ENCODE measurements around the gene ARHGEF10L.

- no peak for TF ChIP-seq CTCF (IDR thresholded peaks at IDR 0.05)
- TF ChIP-seq EP300 (IDR thresholded peaks at IDR 0.05): no peak
- no peak for TF ChIP-seq POLR2A (IDR thresholded peaks at IDR 0.05)
- TF ChIP-seq POLR2AphosphoS5 (IDR thresholded peaks at IDR 0.05): no peak
Observed at GRCh38 chr1:17711577-17711910, 172.0 kb downstream of the ARHGEF10L start.
